ENCODE measurements around the gene CALHM3.

Gene CALHM3

GRCh38 chr10:103463499-103463898 is 15.5 kb downstream of the CALHM3 start:
- Mint-ChIP-seq H3K4me1 (peaks cover 29% of the 10 kb centered on the region), H3K27me3 (ENCODE audit: low read depth, poor library complexity) (peaks cover 14% of the 10 kb centered on the region), H3K36me3 (ENCODE audit: low read depth) (no peaks in the 10 kb centered on the region), H3K4me3 (no peak overlapping the region), H3K27ac (no peak overlapping the region), H3K9me3 (no peaks in the 10 kb centered on the region)
- no peak for DNase-seq
- TF ChIP-seq CTCF (IDR thresholded peaks at IDR 0.05): no peak

GRCh38 chr10:103459615-103460014 is 19.4 kb downstream of the CALHM3 start:
- TF ChIP-seq CTCF (IDR thresholded peaks at IDR 0.05): no peak
- no peaks in the 10 kb centered on the region for H3K9me3 Mint-ChIP-seq
- peak overlapping the region; percentile 19 for H3K4me3 Mint-ChIP-seq
- H3K27me3 Mint-ChIP-seq (ENCODE audit: low read depth, poor library complexity): peaks cover 8% of the 10 kb centered on the region
- no peaks in the 10 kb centered on the region for H3K36me3 Mint-ChIP-seq (ENCODE audit: low read depth)
- no peak overlapping the region for H3K27ac Mint-ChIP-seq
- DNase-seq: peak; percentile 39
- peaks cover 23% of the 10 kb centered on the region for H3K4me1 Mint-ChIP-seq

GRCh38 chr10:103458720-103459119 is 20.3 kb downstream of the CALHM3 start, which contains the start of gene CALHM1:
CALHM1 (minus strand) TSS chr10:103458900; CDS start chr10:103458751, 149 bp downstream.
- Mint-ChIP-seq H3K4me3 (peak within 1 kb of the TSS; percentile 19), H3K36me3 (ENCODE audit: low read depth) (no peaks in the 10 kb centered on the region), H3K27ac (no peak within 1 kb of the TSS), H3K9me3 (no peaks in the 10 kb centered on the region), H3K4me1 (peaks cover 25% of the 10 kb centered on the region), H3K27me3 (ENCODE audit: low read depth, poor library complexity) (peaks cover 12% of the 10 kb centered on the region)
- peak; percentile 33 for DNase-seq
- TF ChIP-seq CTCF (IDR thresholded peaks at IDR 0.05): no peak

- Mint-ChIP-seq H3K9me3 (no peaks in the 10 kb centered on the region), H3K27ac (no peak overlapping the region), H3K4me3 (no peak overlapping the region), H3K27me3 (ENCODE audit: low read depth, poor library complexity) (peaks cover 13% of the 10 kb centered on the region), H3K4me1 (peaks cover 32% of the 10 kb centered on the region), H3K36me3 (ENCODE audit: low read depth) (no peaks in the 10 kb centered on the region)
- no peak for DNase-seq
- no peak for TF ChIP-seq CTCF (IDR thresholded peaks at IDR 0.05)
Measured at GRCh38 chr10:103457896-103458583, 21.0 kb downstream of the CALHM3 start.

GRCh38 chr10:103457176-103457712 is 21.8 kb downstream of the CALHM3 start:
- DNase-seq: no peak
- no peak for TF ChIP-seq CTCF (IDR thresholded peaks at IDR 0.05)
- Mint-ChIP-seq H3K9me3 (no peaks in the 10 kb centered on the region), H3K4me3 (no peak overlapping the region), H3K4me1 (peaks cover 37% of the 10 kb centered on the region), H3K27me3 (ENCODE audit: low read depth, poor library complexity) (peaks cover 10% of the 10 kb centered on the region), H3K27ac (peak overlapping the region; percentile 82), H3K36me3 (ENCODE audit: low read depth) (no peaks in the 10 kb centered on the region)
